Heart left ventricle (tissue), 16 donors: ENCODE data around the gene FAM187B. TPM values are rescaled to one million over a fixed set of nuclear protein-coding genes. Genes with fewer than 3 reads are reported as not detected.

Source experiments
- ATAC-seq, 4 donors: fragments of 200-7000 bp; cut with Tn5 transposase; one replicate each; pipeline ENCODE4 v1.9.1; 2020 to 2022; ENCODE audit warnings: moderate library complexity in 4 of 4, mild to moderate bottlenecking in 3 of 4, moderate number of reproducible peaks in 1 of 4
- DNase-seq, 5 donors: peaks; one replicate each; pipeline ENCODE4 v3.0.0-alpha.2; 2020
- H3K27ac ChIP-seq, 12 donors: fragments of 200-600 bp; sonication (generic) in 4 of 12; one replicate each; pipeline versions ENCODE4 v1.5.0 to v1.8.0; 2016 to 2022; ENCODE audit warnings: mild to moderate bottlenecking in 2 of 12
- H3K27me3 ChIP-seq, 9 donors: fragments of 200-600 bp; sonication (generic) in 2 of 9; one replicate each; pipeline versions ENCODE4 v1.5.1 to v1.8.0; 2016 to 2022; ENCODE audit warnings: mild to moderate bottlenecking in 3 of 9
- H3K36me3 ChIP-seq, 9 donors: fragments of 200-600 bp; sonication (generic) in 2 of 9; one replicate each; pipeline versions ENCODE4 v1.5.0 to v1.8.0; 2018 to 2022; ENCODE audit warnings: mild to moderate bottlenecking in 2 of 9
- H3K4me1 ChIP-seq, 12 donors: fragments of 200-600 bp; sonication (generic) in 4 of 12; one replicate each; pipeline versions ENCODE4 v1.5.0 to v1.8.0; 2016 to 2022; ENCODE audit warnings: mild to moderate bottlenecking in 3 of 12
- H3K4me3 ChIP-seq, 12 donors: fragments of 200-600 bp; sonication (generic) in 4 of 12; one replicate each; pipeline versions ENCODE4 v1.5.0 to v1.8.0; 2017 to 2022; ENCODE audit warnings: mild to moderate bottlenecking in 9 of 12, moderate library complexity in 4 of 12
- H3K9me3 ChIP-seq, 12 donors: fragments of 200-600 bp; sonication (generic) in 4 of 12; one replicate each; pipeline versions ENCODE4 v1.5.0 to v1.8.0; 2016 to 2022; ENCODE audit warnings: mild to moderate bottlenecking in 1 of 12
- POLR2A ChIP-seq, 2 donors: fragments of 450-650 bp; IDR thresholded peaks; one replicate each; pipeline ENCODE4 v1.6.1; 2017; ENCODE audit warnings: antibody characterized with exemption in 2 of 2, mild to moderate bottlenecking in 2 of 2, moderate library complexity in 2 of 2
- WGBS, 4 donors: extraction: QIAGEN DNeasy Blood & Tissue Kit in 2 of 4; methylation state at CpG; one replicate each; pipeline versions ENCODE4 v1.1.5 to v1.1.7; 2013 to 2018; 5-methylcytosine and 5-hydroxymethylcytosine counted together
- intact Hi-C, 10 donors: fragments of 100-400 bp; cut with DNase I; formaldehyde crosslinking; loops; one replicate each; pipeline versions ENCODE4 v1.11.1 to v1.14.2; 2022
- polyA plus RNA-seq, 2 donors: library from polyadenylated mRNA; stranded (reverse); fragments of 200-250 nt; gene quantifications; one replicate each; pipeline ENCODE4 v1.2.3, GENCODE V29; 2013
- total RNA-seq, 9 donors: library from RNA; depleted of rRNA in 2 of 9; stranded (reverse); fragments of >200 nt in 2 of 9; fragmentation: NEBNext Ultra II Directional in 3 of 9; extraction: Animal tissue kit (Norgen Biotek cat#: 25700) in 3 of 9; gene quantifications; one replicate each; pipeline versions ENCODE4 v1.1.0 to v1.2.4, GENCODE V29; 2016 to 2023
- TF ChIP-seq, protein P1 (sequence below), 12 donors: fragments of 200-600 bp; sonication (generic) in 4 of 12; IDR thresholded peaks; one replicate each; pipeline versions ENCODE4 v1.5.0 to v1.8.0; 2018 to 2022; ENCODE audit warnings: antibody characterized with exemption in 12 of 12, mild to moderate bottlenecking in 5 of 12
- donor health status: ischemic (EF 13 %, LVEDD 7.1; RV severe dilation, severe dysfunction).
- donor health status: healthy with polysubstance abuse.
- donor health status: DM: no; HTN: yes; CAD: no.
- donor health status: DM: no; HTN: no; CAD: no.
- donor health status: ischemic (EF 25% LVEDD 6.9; RV normal size, moderate dysfunction).
- donor health status: ischemic (EF 25% LVEDD 5.7; RV mildly dilated, moderate dysfunction).
- donor health status: healthy.
- donor health status: DM: yes; HTN: yes; CAD: no.
- donor health status: ischemic (EF 35%, LVEDD 5.7; RV mildly dilated, moderate dysfunction).
- donor health status: nonischemic (EF 11% LVEDD 7.7; RV severe dilation, severe dysfunction).
- donor health status: DM: yes; HTN: yes; CAD: no.
- donor health status: PGD.
- donor health status: ischemic (EF 29% LVEDD 5.4; RV normal size, mild dysfunction).
- donor health status: nonischemic (EF 23%, LVEDD 6.1; RV moderate dilation, normal function).

The FAM187B gene
- total and polyA plus RNA-seq, 11 donors: 0.06 TPM; not detected in 10

DNA sequence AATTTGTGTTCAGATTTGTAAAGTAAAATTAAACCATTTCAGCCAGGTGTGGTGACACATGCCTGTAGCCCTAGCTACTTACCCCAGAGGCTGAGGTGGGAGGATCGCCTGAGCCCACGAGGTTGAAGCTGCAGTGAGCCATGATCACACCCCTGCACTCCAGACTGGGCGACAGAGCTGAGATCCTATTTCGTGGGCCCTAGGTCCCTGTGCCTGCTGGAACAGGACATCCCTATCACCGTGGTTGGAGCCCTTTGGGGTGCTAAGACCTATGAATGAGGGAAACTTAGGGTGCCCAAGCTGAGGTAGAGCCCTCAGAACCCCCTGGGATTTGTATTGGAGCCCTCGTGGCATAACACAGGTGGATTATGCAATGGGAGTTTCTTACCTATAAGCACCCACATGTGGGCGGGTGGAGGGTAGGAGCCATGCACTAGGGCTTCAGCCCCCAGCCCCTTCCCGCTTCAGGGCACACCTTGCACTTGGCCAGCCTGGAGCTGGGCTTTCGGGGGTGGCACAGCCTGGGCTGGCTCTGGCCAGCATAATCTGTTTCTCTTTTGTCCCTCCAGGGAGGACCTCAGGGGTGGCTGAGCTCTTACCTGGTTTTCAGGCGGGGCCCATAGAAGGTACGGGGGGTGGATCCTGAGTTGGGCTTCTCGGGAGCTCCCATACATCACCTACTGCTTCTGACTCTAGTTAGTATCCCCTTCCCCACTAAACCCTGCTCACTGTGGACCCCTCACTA is 33.0 kb upstream of the FAM187B start:
- no peaks in the 10 kb centered on the region for H3K36me3 ChIP-seq
- intact Hi-C loops: loop anchor here in 3 of 10 donors (10.0 kb wide), 3 partner anchors 117 to 453 kb away; partner anchors contain the start of genes FXYD7 (in 1 of the 3), HPN (in 1 of the 3) and KMT2B (in 1 of the 3)
- DNase-seq (peak in 1 of 5 donors; percentile 55), ATAC-seq (peak in 1 of 4 donors; percentile 6)
- WGBS, 4 donors: 65 to 83% (median 76%) methylated on average over 10 to 12 of the region's 12 CpGs
- H3K4me3 ChIP-seq: no peak overlapping the region
- TF ChIP-seq, protein P1, sequence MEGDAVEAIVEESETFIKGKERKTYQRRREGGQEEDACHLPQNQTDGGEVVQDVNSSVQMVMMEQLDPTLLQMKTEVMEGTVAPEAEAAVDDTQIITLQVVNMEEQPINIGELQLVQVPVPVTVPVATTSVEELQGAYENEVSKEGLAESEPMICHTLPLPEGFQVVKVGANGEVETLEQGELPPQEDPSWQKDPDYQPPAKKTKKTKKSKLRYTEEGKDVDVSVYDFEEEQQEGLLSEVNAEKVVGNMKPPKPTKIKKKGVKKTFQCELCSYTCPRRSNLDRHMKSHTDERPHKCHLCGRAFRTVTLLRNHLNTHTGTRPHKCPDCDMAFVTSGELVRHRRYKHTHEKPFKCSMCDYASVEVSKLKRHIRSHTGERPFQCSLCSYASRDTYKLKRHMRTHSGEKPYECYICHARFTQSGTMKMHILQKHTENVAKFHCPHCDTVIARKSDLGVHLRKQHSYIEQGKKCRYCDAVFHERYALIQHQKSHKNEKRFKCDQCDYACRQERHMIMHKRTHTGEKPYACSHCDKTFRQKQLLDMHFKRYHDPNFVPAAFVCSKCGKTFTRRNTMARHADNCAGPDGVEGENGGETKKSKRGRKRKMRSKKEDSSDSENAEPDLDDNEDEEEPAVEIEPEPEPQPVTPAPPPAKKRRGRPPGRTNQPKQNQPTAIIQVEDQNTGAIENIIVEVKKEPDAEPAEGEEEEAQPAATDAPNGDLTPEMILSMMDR (IDR thresholded peaks at IDR 0.05): no peak
- no peak for TF ChIP-seq POLR2A (IDR thresholded peaks at IDR 0.05)
- H3K9me3 ChIP-seq: no peaks in the 10 kb centered on the region
- H3K27ac ChIP-seq: no peak overlapping the region
- H3K4me1 ChIP-seq: peaks cover 0 to 38% (median 18%) of the 10 kb centered on the region in 12 donors
- no peaks in the 10 kb centered on the region for H3K27me3 ChIP-seq

GRCh38 chr19:35260694-35261304 is 32.3 kb upstream of the FAM187B start:
- H3K4me3 ChIP-seq: no peak overlapping the region
- H3K4me1 ChIP-seq: peaks cover 0 to 31% (median 11%) of the 10 kb centered on the region in 12 donors
- no peaks in the 10 kb centered on the region for H3K9me3 ChIP-seq
- 76 to 88% (median 84%) methylated on average over 10 of the region's 10 CpGs for WGBS, 4 donors
- peaks cover 0 to 4% (median 0%) of the 10 kb centered on the region in 9 donors for H3K27me3 ChIP-seq
- TF ChIP-seq, protein P1 (IDR thresholded peaks at IDR 0.05): no peak
- TF ChIP-seq POLR2A (IDR thresholded peaks at IDR 0.05): no peak
- intact Hi-C loops: loop anchor here in 3 of 10 donors (10.0 kb wide), 3 partner anchors 116 to 454 kb away; partner anchors contain the start of genes FXYD7 (in 1 of the 3), HPN (in 1 of the 3) and KMT2B (in 1 of the 3)
- H3K27ac ChIP-seq: no peak overlapping the region
- H3K36me3 ChIP-seq: no peaks in the 10 kb centered on the region
- ATAC-seq: no peak
- DNase-seq: peak in 1 of 5 donors; percentile 39

DNA sequence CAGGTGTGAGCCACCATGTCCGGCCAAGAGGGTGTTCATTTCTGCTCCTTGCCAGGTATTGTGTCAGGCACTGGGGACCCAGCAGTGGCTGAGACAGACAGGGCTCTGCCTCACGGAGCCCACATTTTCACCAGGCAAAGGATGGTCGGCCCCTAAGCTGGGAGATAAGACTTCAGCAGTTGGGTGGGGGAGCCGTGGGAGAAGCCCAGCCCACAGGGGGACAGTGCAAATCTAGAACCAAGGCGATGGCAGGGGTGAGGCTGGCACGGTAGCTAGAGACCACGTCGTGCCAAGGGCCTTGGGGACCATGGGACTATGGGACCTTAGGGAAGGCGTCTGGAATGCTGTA is 28.5 kb upstream of the FAM187B start:
- peak in 1 of 5 donors; percentile 14 for DNase-seq
- H3K4me1 ChIP-seq: peaks cover 0 to 22% (median 6%) of the 10 kb centered on the region in 12 donors
- no peak for ATAC-seq
- no peaks in the 10 kb centered on the region for H3K36me3 ChIP-seq
- no peak overlapping the region for H3K4me3 ChIP-seq
- no peaks in the 10 kb centered on the region for H3K9me3 ChIP-seq
- TF ChIP-seq, protein P1 (IDR thresholded peaks at IDR 0.05): no peak
- TF ChIP-seq POLR2A (IDR thresholded peaks at IDR 0.05): no peak
- peaks cover 0 to 4% (median 0%) of the 10 kb centered on the region in 9 donors for H3K27me3 ChIP-seq
- WGBS, 4 donors: 72 to 83% (median 76%) methylated on average over 9 of the region's 9 CpGs
- intact Hi-C loops: no loop called here
- no peak overlapping the region for H3K27ac ChIP-seq

- H3K27ac ChIP-seq: no peak overlapping the region
- ATAC-seq: no peak
- no peaks in the 10 kb centered on the region for H3K36me3 ChIP-seq
- H3K4me1 ChIP-seq: peaks cover 0 to 18% (median 6%) of the 10 kb centered on the region in 12 donors
- no peak overlapping the region for H3K4me3 ChIP-seq
- no peak for DNase-seq
- H3K27me3 ChIP-seq: peaks cover 0 to 4% (median 0%) of the 10 kb centered on the region in 9 donors
- no peaks in the 10 kb centered on the region for H3K9me3 ChIP-seq
- TF ChIP-seq, protein P1 (IDR thresholded peaks at IDR 0.05): no peak
- no peak for TF ChIP-seq POLR2A (IDR thresholded peaks at IDR 0.05)
- 71 to 76% (median 73%) methylated on average over 2 of the region's 2 CpGs for WGBS, 4 donors
- intact Hi-C loops: no loop called here
Measured at GRCh38 chr19:35256566-35256965, 28.0 kb upstream of the FAM187B start.
